SK-N-SH (cell line): ENCODE measurements around the gene SPTA1. TPM values are rescaled to one million over a fixed set of nuclear protein-coding genes. Genes with fewer than 3 reads are reported as not detected.

Experiments
- CTCF ChIA-PET: fragments of 300-600, 350-600 bp; formaldehyde crosslinking; extraction: SDS; loops from one replicate; lab custom pipeline; 2021; lab: Yijun Ruan, JAX
- POLR2A ChIA-PET: fragments of 350-600 bp; sonication (Branson Sonifier 250); formaldehyde crosslinking; extraction: SDS; loops from one replicate; lab custom pipeline; 2020; ENCODE audit warnings: antibody characterized with exemption, inconsistent platforms; lab: Yijun Ruan, JAX
- DNase-seq: peaks from one replicate; pipeline ENCODE4 v3.0.0; 2012
- H2AFZ ChIP-seq: fragments of 200-600 bp; sonication (generic); 2 replicates; pipeline ENCODE4 v1.8.1; 2016; ENCODE audit warnings: antibody characterized with exemption, mild to moderate bottlenecking, low read depth
- H3F3A ChIP-seq: fragments of 200-600 bp; sonication (generic); replicated peaks from 2 replicates; pipeline ENCODE3; 2016; ENCODE audit warnings: antibody characterized with exemption, mild to moderate bottlenecking; ENCODE audit not compliant: insufficient read depth
- H3K27ac ChIP-seq, 2 experiments: fragments of 200-500 bp in 1 of 2; fragments of 200-600 bp in 1 of 2; sonication (Bioruptor generic) in 1 of 2; sonication (generic), shearing (Covaris generic) in 1 of 2; 2 replicates each; pipeline versions ENCODE4 v1.5.1 to v1.6.1; 2014 to 2016; ENCODE audit warnings: low read depth in 2 of 2, inconsistent platforms in 1 of 2, low read length in 1 of 2, mild to moderate bottlenecking in 1 of 2, mixed read lengths in 1 of 2
- H3K27me3 ChIP-seq: fragments of 200-600 bp; sonication (generic), shearing (Covaris generic); 2 replicates; pipeline ENCODE4 v1.6.1; 2016; ENCODE audit warnings: mixed run types; ENCODE audit not compliant: insufficient read depth
- H3K36me3 ChIP-seq, 2 experiments: fragments of 200-500 bp in 1 of 2; fragments of 200-600 bp in 1 of 2; sonication (Bioruptor generic) in 1 of 2; sonication (generic) in 1 of 2; replicated peaks in 1 of 2; 2 replicates each; pipeline versions ENCODE3 to v1.5.1; 2014 to 2016; ENCODE audit warnings: low read length in 1 of 2, mild to moderate bottlenecking in 1 of 2; ENCODE audit not compliant: insufficient read depth in 2 of 2, control insufficient read depth in 1 of 2
- H3K4me1 ChIP-seq, 2 experiments: fragments of 200-500 bp in 1 of 2; fragments of 200-600 bp in 1 of 2; sonication (Bioruptor generic) in 1 of 2; sonication (generic), shearing (Covaris generic) in 1 of 2; 2 replicates each; pipeline versions ENCODE4 v1.5.1 to v1.6.1; 2014 to 2016; ENCODE audit warnings: low read depth in 1 of 2, low read length in 1 of 2, mixed run types in 1 of 2; ENCODE audit not compliant: insufficient read depth in 2 of 2, control insufficient read depth in 1 of 2
- H3K4me2 ChIP-seq: fragments of 200-600 bp; sonication (generic), shearing (Covaris generic); 2 replicates; pipeline ENCODE4 v1.6.1; 2017; ENCODE audit warnings: mixed run types
- H3K4me3 ChIP-seq, 2 experiments: fragments of 200-500 bp in 1 of 2; fragments of 200-600 bp in 1 of 2; sonication (Bioruptor generic) in 1 of 2; sonication (generic), shearing (Covaris generic) in 1 of 2; 2 replicates each; pipeline versions ENCODE4 v1.5.1 to v1.8.1; 2014 to 2016; ENCODE audit warnings: low read depth in 2 of 2, inconsistent platforms in 1 of 2, low read length in 1 of 2, mild to moderate bottlenecking in 1 of 2, mixed read lengths in 1 of 2, moderate library complexity in 1 of 2
- H3K79me2 ChIP-seq: fragments of 200-600 bp; sonication (generic); 2 replicates; pipeline ENCODE4 v1.8.1; 2017; ENCODE audit warnings: mild to moderate bottlenecking; ENCODE audit not compliant: insufficient read depth
- H3K9ac ChIP-seq: fragments of 200-600 bp; sonication (generic); 2 replicates; pipeline ENCODE4 v1.6.1; 2017; ENCODE audit warnings: mixed run types
- H3K9me2 ChIP-seq: fragments of 200-600 bp; sonication (generic); 2 replicates; pipeline ENCODE4 v1.6.1; 2017; ENCODE audit warnings: mixed run types
- H3K9me3 ChIP-seq: fragments of 200-600 bp; sonication (generic); 2 replicates; pipeline ENCODE4 v1.6.1; 2017; ENCODE audit warnings: mixed run types, mild to moderate bottlenecking, moderate library complexity
- H4K20me1 ChIP-seq: fragments of 200-600 bp; sonication (generic); 2 replicates; pipeline ENCODE4 v1.6.1; 2017; ENCODE audit warnings: mild to moderate bottlenecking, mixed run types; ENCODE audit not compliant: insufficient read depth
- CHD2 ChIP-seq: fragments of 150-350 bp; IDR thresholded peaks from 2 replicates; pipeline ENCODE4 v1.6.1; 2018; ENCODE audit warnings: low read length; ENCODE audit not compliant: partially characterized antibody
- EZH2phosphoT487 ChIP-seq: fragments of 200-600 bp; sonication (generic); IDR thresholded peaks from 2 replicates; pipeline ENCODE4 v1.6.1; 2017; ENCODE audit warnings: low read depth, mixed run types, mild to moderate bottlenecking, antibody characterized with exemption, moderate library complexity, borderline replicate concordance
- FOSL2 ChIP-seq: IDR thresholded peaks from 2 replicates; pipeline ENCODE4 v1.4.0; 2012; ENCODE audit warnings: low read depth, mild to moderate bottlenecking, moderate library complexity, borderline replicate concordance
- GATA2 ChIP-seq: sonication (generic); formaldehyde crosslinking; IDR thresholded peaks from 2 replicates; pipeline ENCODE4 v1.5.0; 2020; ENCODE audit warnings: mild to moderate bottlenecking, missing genetic modification reagents
- MXI1 ChIP-seq: IDR thresholded peaks from 2 replicates; pipeline ENCODE4 v1.6.1; 2012; ENCODE audit warnings: mild to moderate bottlenecking, low read depth, low read length, improper control_type of control experiment
- NFIC ChIP-seq: IDR thresholded peaks from 2 replicates; pipeline ENCODE4 v1.4.0; 2012; ENCODE audit warnings: borderline replicate concordance
- NRF1 ChIP-seq: IDR thresholded peaks from 2 replicates; pipeline ENCODE4 v1.6.1; 2012; ENCODE audit warnings: low read depth, mild to moderate bottlenecking, low read length
- RAD21 ChIP-seq: IDR thresholded peaks from 2 replicates; pipeline ENCODE4 v1.6.1; 2012; ENCODE audit warnings: mild to moderate bottlenecking, low read length
- RCOR1 ChIP-seq: fragments of 150-350 bp; IDR thresholded peaks from 2 replicates; pipeline ENCODE4 v1.6.1; 2017; ENCODE audit warnings: antibody characterized with exemption, low read length
- SIN3A ChIP-seq: IDR thresholded peaks from 2 replicates; pipeline ENCODE4 v1.6.1; 2012; ENCODE audit warnings: low read depth, mild to moderate bottlenecking, low read length, moderate library complexity, borderline replicate concordance
- WGBS: methylation state at CpG from one replicate; pipeline ENCODE4 v1.1.6; 2017; ENCODE audit warnings: low lambda C conversion rate; 5-methylcytosine and 5-hydroxymethylcytosine counted together
- polyA plus RNA-seq, 3 experiments: library from polyadenylated mRNA; depleted of rRNA; stranded (reverse); fragments of >200 nt; gene quantifications; 2 replicates each; pipeline ENCODE4 v1.2.3, GENCODE V29; 2012
- TF ChIP-seq, protein P1 (sequence below): fragments of 150-350 bp; IDR thresholded peaks from 2 replicates; pipeline ENCODE4 v1.6.1; 2016; ENCODE audit warnings: mild to moderate bottlenecking, low read depth, low read length
- TF ChIP-seq, protein P2 (sequence below): IDR thresholded peaks from 2 replicates; pipeline ENCODE4 v1.4.0; 2012; ENCODE audit warnings: low read depth, borderline replicate concordance
- TF ChIP-seq, protein P3 (sequence below): IDR thresholded peaks from 2 replicates; pipeline ENCODE4 v1.4.0; 2012; ENCODE audit warnings: low read depth, borderline replicate concordance
- TF ChIP-seq, protein P4 (sequence below): fragments of 150-350 bp; IDR thresholded peaks from 2 replicates; pipeline ENCODE4 v1.6.1; 2017; ENCODE audit warnings: antibody characterized with exemption, low read length, low read depth, borderline replicate concordance
- TF ChIP-seq, protein P5 (sequence below): fragments of 200-600 bp; sonication (generic); IDR thresholded peaks from 2 replicates; pipeline ENCODE4 v1.6.1; 2017; ENCODE audit warnings: antibody characterized with exemption, mild to moderate bottlenecking, moderate library complexity
- TF ChIP-seq, protein P6 (sequence below): IDR thresholded peaks from 2 replicates; pipeline ENCODE4 v1.6.1; 2012; ENCODE audit warnings: mild to moderate bottlenecking, low read depth, low read length, moderate library complexity

Gene SPTA1
- polyA plus RNA-seq, 1 of the 3 experiments (the other 2 are of a cell fraction): not detected

DNA sequence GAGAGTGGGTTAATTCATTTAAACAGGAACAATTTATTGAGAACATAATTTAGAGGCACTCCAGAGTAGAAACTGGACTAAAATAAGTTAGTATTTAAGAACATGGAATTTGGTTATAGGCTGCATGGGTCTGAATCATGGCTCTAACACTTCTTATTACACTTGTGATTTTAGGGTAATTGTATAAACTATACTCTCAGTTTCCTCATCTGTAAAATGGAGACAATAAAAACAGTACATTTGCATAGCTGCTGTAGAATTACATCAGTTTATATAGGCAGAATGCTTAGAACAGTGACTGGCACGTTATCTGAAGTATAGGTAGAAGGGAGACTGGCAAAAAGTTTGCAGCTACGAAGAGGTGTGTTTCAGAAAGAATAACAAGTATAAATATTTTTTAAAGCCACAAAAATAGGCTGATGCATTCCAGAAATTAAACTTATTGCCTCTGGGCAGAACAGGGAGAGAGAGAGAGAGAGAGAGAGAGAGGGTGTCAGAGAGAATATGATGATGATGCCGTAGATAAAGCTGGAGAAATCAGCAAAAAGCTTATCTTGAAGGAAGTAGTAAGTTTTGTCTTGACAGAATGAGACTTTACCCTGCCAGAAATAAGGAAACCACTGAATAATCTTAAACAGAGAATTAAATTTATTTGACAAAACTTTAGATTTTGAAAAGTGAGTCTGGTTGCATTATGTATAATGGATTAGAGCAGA lies 42.2 kb upstream of the SPTA1 start:
- Histone ChIP-seq H3K4me3 (no peak overlapping the region), H3K79me2 (no peaks in the 10 kb centered on the region), H3K4me1 (no peaks in the 10 kb centered on the region), H3K36me3 (no peaks in the 10 kb centered on the region), H3K27me3 (peaks cover 10% of the 10 kb centered on the region), H3K9me2 (no peaks in the 10 kb centered on the region), H4K20me1 (no peaks in the 10 kb centered on the region), H3K9ac (no peak overlapping the region), H3F3A (no peaks in the 10 kb centered on the region), H3K4me2 (no peak overlapping the region), H3K27ac (no peak overlapping the region), H3K9me3 (no peaks in the 10 kb centered on the region), H2AFZ (no peak overlapping the region)
- POLR2A ChIA-PET: no interaction called here
- DNase-seq: no peak
- TF ChIP-seq MXI1 (no peak), EZH2phosphoT487 (no peak), RCOR1 (no peak), FOSL2 (no peak), CHD2 (no peak), GATA2 (CRISPR knock-in tag) (no peak), NRF1 (no peak), SIN3A (no peak), NFIC (no peak)
- TF ChIP-seq, protein P1, sequence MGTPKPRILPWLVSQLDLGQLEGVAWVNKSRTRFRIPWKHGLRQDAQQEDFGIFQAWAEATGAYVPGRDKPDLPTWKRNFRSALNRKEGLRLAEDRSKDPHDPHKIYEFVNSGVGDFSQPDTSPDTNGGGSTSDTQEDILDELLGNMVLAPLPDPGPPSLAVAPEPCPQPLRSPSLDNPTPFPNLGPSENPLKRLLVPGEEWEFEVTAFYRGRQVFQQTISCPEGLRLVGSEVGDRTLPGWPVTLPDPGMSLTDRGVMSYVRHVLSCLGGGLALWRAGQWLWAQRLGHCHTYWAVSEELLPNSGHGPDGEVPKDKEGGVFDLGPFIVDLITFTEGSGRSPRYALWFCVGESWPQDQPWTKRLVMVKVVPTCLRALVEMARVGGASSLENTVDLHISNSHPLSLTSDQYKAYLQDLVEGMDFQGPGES: no peak
- TF ChIP-seq, protein P2, sequence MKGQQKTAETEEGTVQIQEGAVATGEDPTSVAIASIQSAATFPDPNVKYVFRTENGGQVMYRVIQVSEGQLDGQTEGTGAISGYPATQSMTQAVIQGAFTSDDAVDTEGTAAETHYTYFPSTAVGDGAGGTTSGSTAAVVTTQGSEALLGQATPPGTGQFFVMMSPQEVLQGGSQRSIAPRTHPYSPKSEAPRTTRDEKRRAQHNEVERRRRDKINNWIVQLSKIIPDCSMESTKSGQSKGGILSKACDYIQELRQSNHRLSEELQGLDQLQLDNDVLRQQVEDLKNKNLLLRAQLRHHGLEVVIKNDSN: no peak
- TF ChIP-seq, protein P3, sequence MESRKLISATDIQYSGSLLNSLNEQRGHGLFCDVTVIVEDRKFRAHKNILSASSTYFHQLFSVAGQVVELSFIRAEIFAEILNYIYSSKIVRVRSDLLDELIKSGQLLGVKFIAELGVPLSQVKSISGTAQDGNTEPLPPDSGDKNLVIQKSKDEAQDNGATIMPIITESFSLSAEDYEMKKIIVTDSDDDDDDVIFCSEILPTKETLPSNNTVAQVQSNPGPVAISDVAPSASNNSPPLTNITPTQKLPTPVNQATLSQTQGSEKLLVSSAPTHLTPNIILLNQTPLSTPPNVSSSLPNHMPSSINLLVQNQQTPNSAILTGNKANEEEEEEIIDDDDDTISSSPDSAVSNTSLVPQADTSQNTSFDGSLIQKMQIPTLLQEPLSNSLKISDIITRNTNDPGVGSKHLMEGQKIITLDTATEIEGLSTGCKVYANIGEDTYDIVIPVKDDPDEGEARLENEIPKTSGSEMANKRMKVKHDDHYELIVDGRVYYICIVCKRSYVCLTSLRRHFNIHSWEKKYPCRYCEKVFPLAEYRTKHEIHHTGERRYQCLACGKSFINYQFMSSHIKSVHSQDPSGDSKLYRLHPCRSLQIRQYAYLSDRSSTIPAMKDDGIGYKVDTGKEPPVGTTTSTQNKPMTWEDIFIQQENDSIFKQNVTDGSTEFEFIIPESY: no peak
- CTCF ChIA-PET: no interaction called here
- WGBS: 1% methylated on average over 3 of the region's 3 CpGs

DNA sequence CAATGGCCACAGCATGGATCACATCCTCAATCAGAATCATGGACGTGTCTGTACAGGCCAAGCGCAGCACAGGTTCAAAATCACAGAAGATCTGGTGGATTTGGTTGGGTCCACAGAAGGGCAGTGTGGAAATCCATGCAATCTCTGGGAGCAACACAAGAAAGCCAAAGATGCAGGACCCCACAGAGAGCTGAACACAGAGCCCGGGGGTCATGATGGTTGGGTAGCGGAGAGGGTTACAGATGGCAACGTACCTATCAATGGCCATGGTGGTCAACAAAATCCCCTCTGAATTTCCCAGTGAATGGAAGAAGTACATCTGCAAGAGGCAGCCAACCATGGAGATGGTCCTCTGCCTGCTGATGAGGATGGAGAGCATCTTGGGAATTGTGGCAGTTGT lies 37.9 kb upstream of the SPTA1 start:
- H3K9me2 ChIP-seq: no peaks in the 10 kb centered on the region
- WGBS: 10% methylated on average over 5 of the region's 5 CpGs
- POLR2A ChIA-PET: no interaction called here
- TF ChIP-seq, protein P4, sequence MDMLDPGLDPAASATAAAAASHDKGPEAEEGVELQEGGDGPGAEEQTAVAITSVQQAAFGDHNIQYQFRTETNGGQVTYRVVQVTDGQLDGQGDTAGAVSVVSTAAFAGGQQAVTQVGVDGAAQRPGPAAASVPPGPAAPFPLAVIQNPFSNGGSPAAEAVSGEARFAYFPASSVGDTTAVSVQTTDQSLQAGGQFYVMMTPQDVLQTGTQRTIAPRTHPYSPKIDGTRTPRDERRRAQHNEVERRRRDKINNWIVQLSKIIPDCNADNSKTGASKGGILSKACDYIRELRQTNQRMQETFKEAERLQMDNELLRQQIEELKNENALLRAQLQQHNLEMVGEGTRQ: no peak
- TF ChIP-seq, protein P5, sequence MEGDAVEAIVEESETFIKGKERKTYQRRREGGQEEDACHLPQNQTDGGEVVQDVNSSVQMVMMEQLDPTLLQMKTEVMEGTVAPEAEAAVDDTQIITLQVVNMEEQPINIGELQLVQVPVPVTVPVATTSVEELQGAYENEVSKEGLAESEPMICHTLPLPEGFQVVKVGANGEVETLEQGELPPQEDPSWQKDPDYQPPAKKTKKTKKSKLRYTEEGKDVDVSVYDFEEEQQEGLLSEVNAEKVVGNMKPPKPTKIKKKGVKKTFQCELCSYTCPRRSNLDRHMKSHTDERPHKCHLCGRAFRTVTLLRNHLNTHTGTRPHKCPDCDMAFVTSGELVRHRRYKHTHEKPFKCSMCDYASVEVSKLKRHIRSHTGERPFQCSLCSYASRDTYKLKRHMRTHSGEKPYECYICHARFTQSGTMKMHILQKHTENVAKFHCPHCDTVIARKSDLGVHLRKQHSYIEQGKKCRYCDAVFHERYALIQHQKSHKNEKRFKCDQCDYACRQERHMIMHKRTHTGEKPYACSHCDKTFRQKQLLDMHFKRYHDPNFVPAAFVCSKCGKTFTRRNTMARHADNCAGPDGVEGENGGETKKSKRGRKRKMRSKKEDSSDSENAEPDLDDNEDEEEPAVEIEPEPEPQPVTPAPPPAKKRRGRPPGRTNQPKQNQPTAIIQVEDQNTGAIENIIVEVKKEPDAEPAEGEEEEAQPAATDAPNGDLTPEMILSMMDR: no peak
- TF ChIP-seq, protein P6, sequence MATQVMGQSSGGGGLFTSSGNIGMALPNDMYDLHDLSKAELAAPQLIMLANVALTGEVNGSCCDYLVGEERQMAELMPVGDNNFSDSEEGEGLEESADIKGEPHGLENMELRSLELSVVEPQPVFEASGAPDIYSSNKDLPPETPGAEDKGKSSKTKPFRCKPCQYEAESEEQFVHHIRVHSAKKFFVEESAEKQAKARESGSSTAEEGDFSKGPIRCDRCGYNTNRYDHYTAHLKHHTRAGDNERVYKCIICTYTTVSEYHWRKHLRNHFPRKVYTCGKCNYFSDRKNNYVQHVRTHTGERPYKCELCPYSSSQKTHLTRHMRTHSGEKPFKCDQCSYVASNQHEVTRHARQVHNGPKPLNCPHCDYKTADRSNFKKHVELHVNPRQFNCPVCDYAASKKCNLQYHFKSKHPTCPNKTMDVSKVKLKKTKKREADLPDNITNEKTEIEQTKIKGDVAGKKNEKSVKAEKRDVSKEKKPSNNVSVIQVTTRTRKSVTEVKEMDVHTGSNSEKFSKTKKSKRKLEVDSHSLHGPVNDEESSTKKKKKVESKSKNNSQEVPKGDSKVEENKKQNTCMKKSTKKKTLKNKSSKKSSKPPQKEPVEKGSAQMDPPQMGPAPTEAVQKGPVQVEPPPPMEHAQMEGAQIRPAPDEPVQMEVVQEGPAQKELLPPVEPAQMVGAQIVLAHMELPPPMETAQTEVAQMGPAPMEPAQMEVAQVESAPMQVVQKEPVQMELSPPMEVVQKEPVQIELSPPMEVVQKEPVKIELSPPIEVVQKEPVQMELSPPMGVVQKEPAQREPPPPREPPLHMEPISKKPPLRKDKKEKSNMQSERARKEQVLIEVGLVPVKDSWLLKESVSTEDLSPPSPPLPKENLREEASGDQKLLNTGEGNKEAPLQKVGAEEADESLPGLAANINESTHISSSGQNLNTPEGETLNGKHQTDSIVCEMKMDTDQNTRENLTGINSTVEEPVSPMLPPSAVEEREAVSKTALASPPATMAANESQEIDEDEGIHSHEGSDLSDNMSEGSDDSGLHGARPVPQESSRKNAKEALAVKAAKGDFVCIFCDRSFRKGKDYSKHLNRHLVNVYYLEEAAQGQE: no peak
- no peak for TF ChIP-seq RAD21

More for the DNA sequence above, 37.9 kb upstream of the SPTA1 start:
- Histone ChIP-seq H2AFZ (no peak overlapping the region), H3K27ac (no peak overlapping the region), H3K36me3 (no peaks in the 10 kb centered on the region), H3K4me1 (no peaks in the 10 kb centered on the region), H3F3A (no peaks in the 10 kb centered on the region), H3K27me3 (peaks cover 10% of the 10 kb centered on the region), H4K20me1 (no peaks in the 10 kb centered on the region), H3K4me3 (no peak overlapping the region), H3K4me2 (no peak overlapping the region), H3K9ac (no peak overlapping the region), H3K9me3 (no peaks in the 10 kb centered on the region), H3K79me2 (no peaks in the 10 kb centered on the region)
- no peak for DNase-seq
- CTCF ChIA-PET: no interaction called here
